M059J (cell line): Measurements from ENCODE around the gene ARL16. TPM values are rescaled to one million over a fixed set of nuclear protein-coding genes. Genes with fewer than 3 reads are reported as not detected.
A peak's percentile ranks its signal among the peaks of the same experiment; 100 is the strongest.

Experiments used
- DNase-seq: peaks from one replicate; pipeline ENCODE4 v3.0.0-alpha.2; 2012; ENCODE audit warnings: low read depth
- total RNA-seq: library from RNA; depleted of rRNA; stranded (reverse); fragments of >200 nt; shearing (Covaris generic); gene quantifications from 2 replicates; pipeline ENCODE4 v1.2.3, GENCODE V29; 2014

Gene ARL16
- total RNA-seq, 1 experiment from 2014 or later, result 36.0 TPM

DNA sequence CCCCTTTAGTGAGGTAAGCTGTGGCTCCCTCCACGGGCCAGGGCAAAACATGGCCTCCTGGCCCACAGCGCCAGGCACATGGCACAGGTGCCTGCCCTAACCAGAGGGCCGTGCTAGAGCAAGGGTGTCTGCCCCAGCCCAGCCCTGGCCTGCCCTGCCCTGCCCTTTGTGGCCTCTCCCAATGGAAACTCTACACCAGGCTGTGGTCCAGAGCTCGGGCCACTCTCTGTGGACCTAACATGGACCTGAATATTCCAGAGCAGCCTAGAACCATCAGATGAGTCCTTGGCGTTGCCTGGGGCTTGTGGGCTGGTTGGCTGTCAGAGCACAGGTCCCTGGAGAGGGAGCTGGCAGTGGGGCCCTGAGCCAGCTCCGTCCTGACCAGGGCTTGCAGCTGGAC lies 11.6 kb upstream of the ARL16 start:
- no peak for DNase-seq

DNA sequence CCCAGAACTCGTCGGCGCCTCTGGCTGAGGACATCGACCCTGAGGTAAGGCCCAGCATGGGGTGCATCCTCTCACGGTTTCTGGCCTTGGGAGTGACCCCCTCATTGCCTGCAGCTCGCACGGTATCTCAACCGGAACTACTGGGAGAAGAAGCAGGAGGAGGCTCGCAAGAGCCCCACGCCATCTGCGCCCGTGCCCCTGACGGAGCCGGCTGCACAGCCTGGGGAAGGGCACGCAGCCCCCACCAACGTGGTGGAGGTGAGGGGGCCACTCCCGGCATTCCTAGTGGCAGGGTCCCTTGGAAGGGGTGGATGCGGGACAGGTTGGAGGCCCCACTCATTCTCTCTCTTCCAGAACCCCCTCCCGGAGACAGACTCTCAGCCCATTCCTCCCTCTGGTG lies 11.2 kb upstream of the ARL16 start:
- no peak for DNase-seq

DNA sequence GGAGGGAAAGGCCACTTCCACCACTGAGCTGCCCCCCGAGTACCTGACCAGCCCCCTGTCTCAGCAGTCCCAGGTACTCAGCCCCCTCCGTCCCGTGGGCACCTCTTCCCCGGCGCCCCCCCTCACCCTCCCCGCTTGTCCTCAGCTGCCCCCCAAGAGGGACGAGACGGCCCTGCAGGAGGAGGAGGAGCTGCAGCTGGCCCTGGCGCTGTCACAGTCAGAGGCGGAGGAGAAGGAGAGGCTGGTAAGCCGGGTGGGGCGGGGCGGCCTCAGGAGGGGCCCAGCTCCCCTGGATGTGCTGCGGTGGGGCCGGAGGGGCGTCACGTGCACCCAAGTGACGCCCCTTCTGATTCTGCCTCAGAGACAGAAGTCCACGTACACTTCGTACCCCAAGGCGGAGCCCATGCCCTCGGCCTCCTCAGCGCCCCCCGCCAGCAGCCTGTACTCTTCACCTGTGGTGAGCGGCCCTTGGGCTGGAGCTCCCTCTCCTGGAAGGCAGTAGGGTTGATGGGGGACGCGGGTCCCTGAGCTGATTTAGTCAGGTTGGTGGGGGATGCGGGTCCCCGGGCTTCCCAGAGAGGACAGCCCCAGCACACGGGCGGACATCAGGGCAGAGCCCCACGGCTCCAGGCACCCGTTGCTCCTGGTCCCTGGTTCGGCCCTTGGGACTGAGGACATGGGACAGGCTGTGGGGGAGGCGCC lies 10.1 kb upstream of the ARL16 start:
- no peak for DNase-seq

GRCh38 chr17:81691608-81692007 lies 8.0 kb upstream of the ARL16 start:
- DNase-seq, result no peak

GRCh38 chr17:81691196-81691595 lies 7.6 kb upstream of the ARL16 start:
- no peak for DNase-seq

DNA sequence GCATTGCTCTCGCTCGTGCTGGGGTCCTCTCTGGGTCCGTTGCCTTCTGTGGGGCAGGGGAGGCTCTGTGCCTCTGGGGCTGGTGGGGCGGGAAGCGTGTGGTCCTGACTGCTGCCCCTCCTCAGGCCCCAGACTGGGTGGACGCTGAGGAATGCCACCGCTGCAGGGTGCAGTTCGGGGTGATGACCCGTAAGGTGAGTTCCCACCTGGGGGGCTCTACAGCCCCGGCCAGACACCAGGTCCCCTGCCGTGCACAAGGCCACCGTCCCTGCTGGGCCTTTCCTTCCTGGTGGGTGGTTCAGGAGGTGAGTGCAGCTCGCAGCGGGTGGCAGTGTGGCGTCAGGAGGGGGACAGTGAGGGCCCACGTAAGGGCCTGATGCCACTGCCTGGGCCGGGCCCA lies 7.0 kb upstream of the ARL16 start:
- DNase-seq, result no peak

GRCh38 chr17:81690066-81690465 lies 6.5 kb upstream of the ARL16 start:
- no peak for DNase-seq

- no peak for DNase-seq
Measured at GRCh38 chr17:81688616-81689015, 5.0 kb upstream of the ARL16 start.

DNA sequence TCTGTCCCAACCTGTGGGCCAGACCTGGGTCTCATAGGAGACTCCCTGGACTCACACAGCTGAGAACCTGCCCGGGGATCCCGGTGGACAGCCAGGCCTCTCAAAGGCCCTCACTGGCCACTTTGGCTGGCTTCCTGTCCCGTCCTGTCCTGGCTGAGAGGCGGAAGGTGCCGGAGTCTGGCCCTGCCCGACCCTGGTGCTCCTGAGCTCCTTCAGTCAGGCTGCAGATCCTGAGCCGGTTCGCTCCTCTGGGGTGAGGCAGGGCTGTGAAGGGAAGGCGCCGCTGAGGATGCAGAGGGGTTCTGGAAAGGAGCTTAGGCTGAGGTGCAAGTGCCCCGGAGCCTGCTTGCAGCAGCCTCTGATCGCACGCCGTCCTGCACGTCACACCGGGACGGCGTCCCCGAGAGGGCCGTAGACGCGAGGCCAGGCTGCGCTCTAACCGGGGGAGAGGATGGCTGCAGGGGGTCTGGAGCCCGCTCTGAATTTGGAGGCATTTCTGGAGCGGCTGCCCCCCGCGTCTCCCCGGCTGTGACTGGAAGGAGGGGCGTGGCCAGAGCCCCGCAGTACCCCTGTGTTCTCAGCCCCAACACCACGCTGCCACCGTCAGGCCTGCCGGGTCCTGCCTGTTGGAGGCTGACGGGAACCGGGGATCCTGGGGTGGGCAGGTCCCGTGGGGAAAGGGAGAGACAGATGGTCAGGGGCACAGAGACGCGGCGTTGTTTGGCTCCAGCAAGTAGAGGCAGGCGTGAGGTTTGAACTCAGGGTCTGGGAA lies 4.4 kb upstream of the ARL16 start:
- no peak for DNase-seq

DNA sequence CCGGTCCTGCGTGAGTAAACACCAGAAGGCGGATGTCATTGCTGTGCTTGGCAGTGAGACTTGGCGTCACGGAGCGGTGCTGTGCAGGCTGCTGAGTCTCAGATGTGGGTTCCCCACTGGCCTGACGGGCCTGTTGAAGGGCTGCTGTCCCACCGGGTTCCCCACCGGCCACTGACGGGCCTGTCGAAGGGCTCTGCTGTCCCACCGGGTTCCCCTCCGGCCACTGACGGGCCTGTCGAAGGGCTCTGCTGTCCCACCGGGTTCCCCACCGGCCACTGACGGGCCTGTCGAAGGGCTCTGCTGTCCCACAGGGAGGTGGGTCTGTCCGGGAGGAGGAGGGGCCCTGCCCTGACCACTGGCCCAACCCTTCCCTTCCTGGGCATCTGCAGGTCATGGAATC lies 3.0 kb upstream of the ARL16 start:
- no peak for DNase-seq

- DNase-seq, result peak; percentile 84
Measured at GRCh38 chr17:81685108-81685507, 1.5 kb upstream of the ARL16 start.

DNA sequence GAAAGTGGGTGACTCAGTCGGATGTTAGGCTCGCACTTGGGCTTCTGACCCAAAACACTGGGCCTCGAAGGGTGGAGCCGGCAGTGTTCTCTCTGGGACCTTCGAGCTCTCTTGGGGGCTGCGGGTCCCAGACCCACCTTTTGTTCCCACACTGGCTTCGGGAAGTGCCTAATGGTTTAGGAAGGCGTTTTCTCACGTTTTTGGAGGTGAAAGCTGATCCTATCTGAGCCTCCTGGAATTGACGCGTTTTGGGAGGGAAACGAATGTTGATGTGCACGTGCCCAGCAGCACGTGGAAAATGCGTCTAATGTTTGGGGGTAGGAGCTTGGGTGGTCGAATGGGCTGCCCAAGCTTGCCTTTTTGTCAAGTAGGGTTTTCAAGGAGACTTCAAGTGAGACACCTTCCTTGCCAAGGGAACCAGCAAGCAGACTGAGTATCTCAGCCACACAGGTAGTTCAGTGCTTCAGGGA lies 880 bp upstream of the ARL16 start:
- peak; percentile 89 for DNase-seq

DNA sequence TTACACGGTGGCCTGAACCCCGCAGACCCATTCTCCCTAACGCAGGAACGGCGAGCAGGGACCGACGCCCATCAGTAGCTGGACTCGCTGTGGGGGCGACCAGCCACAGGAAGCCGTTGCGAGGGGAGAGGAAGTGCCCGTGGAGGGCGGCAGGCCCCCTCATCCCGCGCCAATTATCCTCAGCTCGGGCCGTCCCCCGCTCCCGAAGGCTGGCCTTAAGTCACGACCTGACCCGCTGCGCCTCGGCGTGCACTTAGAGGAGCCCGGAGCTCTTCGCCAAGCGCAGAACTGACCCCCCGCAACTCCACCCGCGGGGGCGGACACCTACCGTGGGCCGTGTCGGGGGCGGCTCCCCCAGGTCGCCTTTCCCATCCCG lies 401 bp downstream of the ARL16 start:
- DNase-seq, result no peak

- no peak for DNase-seq
Measured at GRCh38 chr17:81682565-81683207, 911 bp downstream of the ARL16 start.

GRCh38 chr17:81681672-81682071 lies 1.9 kb downstream of the ARL16 start:
- DNase-seq, result no peak

DNA sequence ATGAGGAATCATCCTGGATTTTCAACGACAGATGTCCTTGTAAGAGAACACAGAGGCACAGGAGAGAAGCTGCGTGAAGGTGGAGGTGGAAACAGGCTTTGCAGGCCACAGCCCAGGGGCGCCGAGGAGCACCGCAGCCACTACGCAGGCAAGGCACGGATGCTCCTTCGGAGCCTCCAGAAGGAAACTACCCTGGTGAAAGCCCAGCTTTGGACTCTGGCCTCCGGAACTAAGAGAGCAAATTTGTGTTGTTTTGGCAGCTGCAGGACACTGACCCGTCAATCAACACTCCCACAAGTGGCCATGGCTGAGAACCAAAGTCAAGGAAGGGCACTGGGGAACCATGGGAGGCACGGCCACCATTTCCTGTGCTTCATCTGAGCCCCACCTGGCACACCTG lies 3.4 kb downstream of the ARL16 start:
- no peak for DNase-seq

DNA sequence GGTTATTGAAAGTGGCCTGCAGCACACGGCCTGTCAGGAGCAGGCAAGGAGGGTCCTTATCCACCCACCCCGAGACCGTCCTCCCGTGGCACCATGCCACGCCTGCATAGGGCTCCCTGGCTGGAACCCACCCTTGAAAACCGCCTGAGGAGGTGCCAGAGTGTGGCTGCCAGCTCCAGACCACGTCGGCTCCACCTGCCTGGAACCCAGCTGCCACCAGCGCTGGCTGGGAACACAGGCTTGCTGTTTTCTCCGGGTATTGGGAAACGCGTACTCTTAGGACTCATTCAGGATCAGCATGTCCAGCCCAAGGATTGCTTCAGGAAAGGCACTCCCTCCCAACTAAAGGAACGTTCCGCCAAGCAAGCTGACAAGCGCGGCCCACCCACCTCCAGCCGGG lies 6.7 kb downstream of the ARL16 start:
- no peak for DNase-seq

- DNase-seq, result peak; percentile 32
Measured at GRCh38 chr17:81675515-81676221, 7.9 kb downstream of the ARL16 start.

GRCh38 chr17:81673561-81674258 lies 9.9 kb downstream of the ARL16 start:
- DNase-seq, result no peak

DNA sequence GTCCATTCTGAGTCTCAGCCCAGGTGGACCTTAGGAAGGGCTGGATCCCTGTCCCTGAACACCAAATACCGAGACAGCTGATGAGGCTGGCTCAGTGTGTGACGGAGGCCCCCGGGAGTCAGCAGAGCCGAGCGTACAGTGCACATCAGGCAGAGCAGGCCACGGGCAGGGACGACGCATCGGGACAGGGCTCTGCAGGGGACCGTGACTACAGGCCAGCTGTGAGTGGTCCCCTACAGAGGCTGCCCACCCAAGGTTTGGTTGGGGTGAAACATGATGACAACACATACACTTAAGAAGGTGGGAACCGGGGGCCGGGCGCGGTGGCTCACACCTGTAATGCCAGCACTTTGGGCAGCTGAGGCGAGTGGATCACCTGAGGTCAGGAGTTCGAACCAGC lies 10.6 kb downstream of the ARL16 start:
- no peak for DNase-seq

DNA sequence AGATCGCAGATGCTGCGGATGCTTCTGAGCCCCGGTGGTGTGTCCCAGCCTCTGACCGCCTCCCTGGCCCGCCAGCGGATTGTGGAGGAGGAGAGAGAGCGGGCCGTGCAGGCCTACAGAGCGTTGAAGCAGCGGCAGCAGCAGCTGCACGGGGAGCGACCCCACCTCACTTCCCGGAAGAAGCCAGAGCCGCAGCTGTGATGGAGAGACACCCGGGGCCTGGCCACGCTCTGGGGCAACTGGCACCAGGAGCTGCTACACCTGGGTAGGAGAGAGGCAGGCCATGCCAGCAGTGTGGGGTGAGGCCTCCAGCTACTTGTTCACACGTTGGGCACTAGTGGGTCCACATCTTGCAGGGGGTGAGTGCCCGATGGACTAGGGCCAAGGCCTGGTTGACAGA lies 11.1 kb downstream of the ARL16 start:
- DNase-seq, result no peak

- DNase-seq, result no peak
Measured at GRCh38 chr17:81667754-81668153, 15.8 kb downstream of the ARL16 start.
